HepG2 (cell line): ENCODE measurements around the gene ACRBP. TPM values are rescaled to one million over a fixed set of nuclear protein-coding genes. Genes with fewer than 3 reads are reported as not detected.
A peak's percentile ranks its signal among the peaks of the same experiment; 100 is the strongest.

ENCODE experiments used
- BRD4 ChIP-seq: sonication (generic); formaldehyde crosslinking; IDR thresholded peaks from 2 replicates; pipeline ENCODE4 v1.4.0; 2020; ENCODE audit warnings: missing genetic modification reagents
- ELF1 ChIP-seq: sonication (generic); formaldehyde crosslinking; IDR thresholded peaks from 2 replicates; pipeline ENCODE4 v1.4.0; 2020; ENCODE audit warnings: missing genetic modification reagents
- HCFC1 ChIP-seq: fragments of 150-350 bp; IDR thresholded peaks from 2 replicates; pipeline ENCODE4 v1.6.1; 2014; ENCODE audit warnings: low read depth, low read length
- PHF8 ChIP-seq: sonication (generic); formaldehyde crosslinking; IDR thresholded peaks from 2 replicates; pipeline ENCODE4 v1.5.0; 2020; ENCODE audit warnings: missing genetic modification reagents
- TCF12 ChIP-seq, 2 experiments: fragments of 450-650 bp in 1 of 2; sonication (generic) in 1 of 2; formaldehyde crosslinking in 1 of 2; IDR thresholded peaks; 2 replicates each; pipeline versions ENCODE4 v1.6.1 to v1.8.0; 2017 to 2022; ENCODE audit warnings: antibody characterized with exemption in 1 of 2, mild to moderate bottlenecking in 1 of 2, missing genetic modification reagents in 1 of 2, moderate library complexity in 1 of 2
- WIZ ChIP-seq: sonication (generic); formaldehyde crosslinking; IDR thresholded peaks from 2 replicates; pipeline ENCODE4 v1.5.1; 2020; ENCODE audit warnings: mild to moderate bottlenecking, missing genetic modification reagents
- ZFP90 ChIP-seq: sonication (generic); formaldehyde crosslinking; IDR thresholded peaks from 2 replicates; pipeline ENCODE4 v1.8.0; 2022; ENCODE audit warnings: missing genetic modification reagents, mild to moderate bottlenecking, inconsistent platforms, borderline replicate concordance
- ZMAT3 ChIP-seq: sonication (generic); formaldehyde crosslinking; conservative IDR thresholded peaks from 2 replicates; pipeline ENCODE4 v1.7.0; 2021; ENCODE audit warnings: missing genetic modification reagents
- ZMYM4 ChIP-seq: sonication (generic); formaldehyde crosslinking; IDR thresholded peaks from 2 replicates; pipeline ENCODE4 v1.8.1; 2023; ENCODE audit warnings: mild to moderate bottlenecking, missing genetic modification reagents
- ZNF484 ChIP-seq: sonication (generic); formaldehyde crosslinking; IDR thresholded peaks from 2 replicates; pipeline ENCODE4 v1.5.1; 2020; ENCODE audit warnings: mild to moderate bottlenecking, low read depth, missing genetic modification reagents, borderline replicate concordance
- ZNF790 ChIP-seq: sonication (generic); formaldehyde crosslinking; IDR thresholded peaks from 2 replicates; pipeline ENCODE4 v1.8.0; 2022; ENCODE audit warnings: missing genetic modification reagents, mild to moderate bottlenecking, borderline replicate concordance
- ZNF878 ChIP-seq: sonication (generic); formaldehyde crosslinking; IDR thresholded peaks from 2 replicates; pipeline ENCODE4 v1.8.1; 2023; ENCODE audit warnings: mild to moderate bottlenecking, missing genetic modification reagents, moderate library complexity
- polyA plus RNA-seq, 8 experiments: library from polyadenylated mRNA; depleted of rRNA in 3 of 8; stranded (reverse) in 7 of 8; unstranded in 1 of 8; fragments of >200 nt; fragmentation: Illumina TruSeq in 4 of 8; extraction: Trizol in 4 of 8; gene quantifications; 2 replicates each; pipeline versions ENCODE4 v1.2.1 to v1.2.3, GENCODE V29; 2011 to 2016; ENCODE audit warnings: low read depth in 4 of 8, missing spikeins in 1 of 8, mixed read lengths in 1 of 8; ENCODE audit not compliant: insufficient read depth in 1 of 8
- total RNA-seq, 5 experiments: library from RNA; depleted of rRNA; stranded (reverse); fragments of >200 nt; fragmentation: Illumina TruSeq; extraction: Trizol; gene quantifications; 2 replicates each; pipeline ENCODE4 v1.2.3, GENCODE V29; 2016; ENCODE audit warnings: low read depth in 1 of 5
- TF ChIP-seq, protein P1 (sequence below): sonication (generic); formaldehyde crosslinking; IDR thresholded peaks from 2 replicates; pipeline ENCODE4 v1.4.0; 2020; ENCODE audit warnings: missing genetic modification reagents, mild to moderate bottlenecking, borderline replicate concordance
- TF ChIP-seq, protein P2 (sequence below): sonication (generic); formaldehyde crosslinking; IDR thresholded peaks from 2 replicates; pipeline ENCODE4 v1.5.1; 2020; ENCODE audit warnings: mild to moderate bottlenecking, moderate library complexity, missing genetic modification reagents
- TF ChIP-seq, protein P3 (sequence below), 2 experiments: fragments of 450-650 bp in 1 of 2; sonication (generic) in 1 of 2; formaldehyde crosslinking in 1 of 2; IDR thresholded peaks; 2 replicates each; pipeline versions ENCODE4 v1.6.1 to v1.8.0; 2016 to 2022; ENCODE audit warnings: antibody characterized with exemption in 1 of 2, mild to moderate bottlenecking in 1 of 2, missing genetic modification reagents in 1 of 2

Gene ACRBP
- total and polyA plus RNA-seq, 2 of the 13 experiments (the other 11 are each of a cell fraction or from before 2014, with no cell fraction given) = 0.46 TPM; not detected in 1

DNA sequence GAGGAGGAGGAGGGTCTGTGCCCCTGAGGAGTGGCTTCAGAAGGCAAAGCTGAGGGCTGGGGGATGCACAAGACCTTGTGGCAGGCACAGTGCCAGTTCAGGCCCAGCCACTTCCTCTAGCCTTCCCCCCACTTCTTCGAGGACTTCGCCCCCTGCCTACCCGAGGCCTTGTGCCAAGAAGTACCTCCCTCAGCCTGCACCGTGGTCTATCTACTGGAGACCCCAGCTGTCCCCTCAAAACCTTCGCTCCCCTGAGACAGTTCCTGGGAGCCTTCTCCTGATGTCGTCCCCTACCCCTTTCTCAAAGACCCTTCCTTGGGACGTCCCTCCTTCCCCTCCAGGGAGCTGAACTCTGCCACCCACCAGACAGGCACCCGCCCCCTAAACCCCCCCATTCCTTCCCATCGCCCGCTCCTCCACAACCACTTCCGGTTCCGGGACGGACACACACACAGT is 41.3 kb upstream of the ACRBP start (continued):
- no peak for TF ChIP-seq WIZ (CRISPR knock-in tag)
- TF ChIP-seq ZNF484 (CRISPR knock-in tag) = peak; percentile 60; the same call in 1 of the 2 replicates
- TF ChIP-seq, protein P1, sequence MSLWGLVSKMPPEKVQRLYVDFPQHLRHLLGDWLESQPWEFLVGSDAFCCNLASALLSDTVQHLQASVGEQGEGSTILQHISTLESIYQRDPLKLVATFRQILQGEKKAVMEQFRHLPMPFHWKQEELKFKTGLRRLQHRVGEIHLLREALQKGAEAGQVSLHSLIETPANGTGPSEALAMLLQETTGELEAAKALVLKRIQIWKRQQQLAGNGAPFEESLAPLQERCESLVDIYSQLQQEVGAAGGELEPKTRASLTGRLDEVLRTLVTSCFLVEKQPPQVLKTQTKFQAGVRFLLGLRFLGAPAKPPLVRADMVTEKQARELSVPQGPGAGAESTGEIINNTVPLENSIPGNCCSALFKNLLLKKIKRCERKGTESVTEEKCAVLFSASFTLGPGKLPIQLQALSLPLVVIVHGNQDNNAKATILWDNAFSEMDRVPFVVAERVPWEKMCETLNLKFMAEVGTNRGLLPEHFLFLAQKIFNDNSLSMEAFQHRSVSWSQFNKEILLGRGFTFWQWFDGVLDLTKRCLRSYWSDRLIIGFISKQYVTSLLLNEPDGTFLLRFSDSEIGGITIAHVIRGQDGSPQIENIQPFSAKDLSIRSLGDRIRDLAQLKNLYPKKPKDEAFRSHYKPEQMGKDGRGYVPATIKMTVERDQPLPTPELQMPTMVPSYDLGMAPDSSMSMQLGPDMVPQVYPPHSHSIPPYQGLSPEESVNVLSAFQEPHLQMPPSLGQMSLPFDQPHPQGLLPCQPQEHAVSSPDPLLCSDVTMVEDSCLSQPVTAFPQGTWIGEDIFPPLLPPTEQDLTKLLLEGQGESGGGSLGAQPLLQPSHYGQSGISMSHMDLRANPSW (CRISPR knock-in tag) = 0 out of 2 replicates have a peak, but pooled peaks have one; percentile 10
- TF ChIP-seq PHF8 (CRISPR knock-in tag) = peak; percentile 53; the same call in 1 of the 2 replicates
- TF ChIP-seq, protein P2, sequence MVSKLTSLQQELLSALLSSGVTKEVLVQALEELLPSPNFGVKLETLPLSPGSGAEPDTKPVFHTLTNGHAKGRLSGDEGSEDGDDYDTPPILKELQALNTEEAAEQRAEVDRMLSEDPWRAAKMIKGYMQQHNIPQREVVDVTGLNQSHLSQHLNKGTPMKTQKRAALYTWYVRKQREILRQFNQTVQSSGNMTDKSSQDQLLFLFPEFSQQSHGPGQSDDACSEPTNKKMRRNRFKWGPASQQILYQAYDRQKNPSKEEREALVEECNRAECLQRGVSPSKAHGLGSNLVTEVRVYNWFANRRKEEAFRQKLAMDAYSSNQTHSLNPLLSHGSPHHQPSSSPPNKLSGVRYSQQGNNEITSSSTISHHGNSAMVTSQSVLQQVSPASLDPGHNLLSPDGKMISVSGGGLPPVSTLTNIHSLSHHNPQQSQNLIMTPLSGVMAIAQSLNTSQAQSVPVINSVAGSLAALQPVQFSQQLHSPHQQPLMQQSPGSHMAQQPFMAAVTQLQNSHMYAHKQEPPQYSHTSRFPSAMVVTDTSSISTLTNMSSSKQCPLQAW (CRISPR knock-in tag) = peak; percentile 53; the same call in 1 of the 2 replicates
- TF ChIP-seq TCF12 (IDR thresholded peaks at IDR 0.05) = no peak
- TF ChIP-seq TCF12 (CRISPR knock-in tag; IDR thresholded peaks at IDR 0.05) = 0 out of 2 replicates have a peak, but pooled peaks have one; percentile 13
- TF ChIP-seq ZFP90 (CRISPR knock-in tag) = 0 out of 2 replicates have a peak, but pooled peaks have one; percentile 22
- peak; percentile 16; the same call in 1 of the 2 replicates for TF ChIP-seq ZMYM4 (CRISPR knock-in tag)
- TF ChIP-seq ZMAT3 = peak; percentile 9; the same call in 1 of the 2 replicates
- 0 out of 2 replicates have a peak, but pooled peaks have one; percentile 25 for TF ChIP-seq ZNF790 (CRISPR knock-in tag)
- 0 out of 2 replicates have a peak, but pooled peaks have one; percentile 28 for TF ChIP-seq HCFC1
- TF ChIP-seq BRD4 (CRISPR knock-in tag) = peak; percentile 75; the same call in 1 of the 2 replicates
- peak; percentile 59; the same call in 1 of the 2 replicates for TF ChIP-seq ELF1 (CRISPR knock-in tag)
- TF ChIP-seq ZNF878 (CRISPR knock-in tag) = no peak
- TF ChIP-seq, protein P3, sequence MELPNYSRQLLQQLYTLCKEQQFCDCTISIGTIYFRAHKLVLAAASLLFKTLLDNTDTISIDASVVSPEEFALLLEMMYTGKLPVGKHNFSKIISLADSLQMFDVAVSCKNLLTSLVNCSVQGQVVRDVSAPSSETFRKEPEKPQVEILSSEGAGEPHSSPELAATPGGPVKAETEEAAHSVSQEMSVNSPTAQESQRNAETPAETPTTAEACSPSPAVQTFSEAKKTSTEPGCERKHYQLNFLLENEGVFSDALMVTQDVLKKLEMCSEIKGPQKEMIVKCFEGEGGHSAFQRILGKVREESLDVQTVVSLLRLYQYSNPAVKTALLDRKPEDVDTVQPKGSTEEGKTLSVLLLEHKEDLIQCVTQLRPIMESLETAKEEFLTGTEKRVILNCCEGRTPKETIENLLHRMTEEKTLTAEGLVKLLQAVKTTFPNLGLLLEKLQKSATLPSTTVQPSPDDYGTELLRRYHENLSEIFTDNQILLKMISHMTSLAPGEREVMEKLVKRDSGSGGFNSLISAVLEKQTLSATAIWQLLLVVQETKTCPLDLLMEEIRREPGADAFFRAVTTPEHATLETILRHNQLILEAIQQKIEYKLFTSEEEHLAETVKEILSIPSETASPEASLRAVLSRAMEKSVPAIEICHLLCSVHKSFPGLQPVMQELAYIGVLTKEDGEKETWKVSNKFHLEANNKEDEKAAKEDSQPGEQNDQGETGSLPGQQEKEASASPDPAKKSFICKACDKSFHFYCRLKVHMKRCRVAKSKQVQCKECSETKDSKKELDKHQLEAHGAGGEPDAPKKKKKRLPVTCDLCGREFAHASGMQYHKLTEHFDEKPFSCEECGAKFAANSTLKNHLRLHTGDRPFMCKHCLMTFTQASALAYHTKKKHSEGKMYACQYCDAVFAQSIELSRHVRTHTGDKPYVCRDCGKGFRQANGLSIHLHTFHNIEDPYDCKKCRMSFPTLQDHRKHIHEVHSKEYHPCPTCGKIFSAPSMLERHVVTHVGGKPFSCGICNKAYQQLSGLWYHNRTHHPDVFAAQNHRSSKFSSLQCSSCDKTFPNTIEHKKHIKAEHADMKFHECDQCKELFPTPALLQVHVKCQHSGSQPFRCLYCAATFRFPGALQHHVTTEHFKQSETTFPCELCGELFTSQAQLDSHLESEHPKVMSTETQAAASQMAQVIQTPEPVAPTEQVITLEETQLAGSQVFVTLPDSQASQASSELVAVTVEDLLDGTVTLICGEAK (IDR thresholded peaks at IDR 0.05) = peak; percentile 50
- TF ChIP-seq, protein P3 (CRISPR knock-in tag; IDR thresholded peaks at IDR 0.05) = no peak
